K562 (cell line): ENCODE measurements around the gene PLEKHG4B. TPM values are rescaled to one million over a fixed set of nuclear protein-coding genes. Genes with fewer than 3 reads are reported as not detected.

Experiments used
- ATAC-seq: fragments of 200-7000 bp; cut with Tn5 transposase; 3 replicates; pipeline ENCODE4 v1.9.1; 2020; ENCODE audit warnings: moderate library complexity
- BruUV-seq: library from RNA; stranded (reverse); fragments of 400-500 nt; replicated peaks from 2 replicates; lab custom pipeline; 2021; lab: Mats Ljungman, UMichigan
- CTCF ChIA-PET: fragments of 300-600 bp; formaldehyde crosslinking; extraction: SDS; loops from one replicate; lab custom pipeline; 2021; ENCODE audit warnings: low intra/inter-chr PET ratio; lab: Yijun Ruan, JAX
- POLR2A ChIA-PET: fragments of 300-600, 350-650 bp; sonication (Branson Sonifier 250); formaldehyde crosslinking; extraction: SDS; loops from one replicate; lab custom pipeline; 2021; ENCODE audit warnings: antibody characterized with exemption, inconsistent platforms; lab: Yijun Ruan, JAX
- DNase-seq, 4 experiments: peaks; one replicate each; pipeline versions ENCODE4 v3.0.0 to v3.0.0-alpha.2; 2011 to 2018; ENCODE audit warnings: low spot score in 3 of 4, mixed read lengths in 3 of 4; ENCODE audit errors: extremely low read depth in 1 of 4
- FAIRE-seq: peaks from 2 replicates; lab custom pipeline; 2011; peaks lifted over from hg19 to GRCh38; lab: Jason Lieb, UNC
- H2AFZ ChIP-seq: 2 replicates; pipeline ENCODE4 v1.6.0; 2011; ENCODE audit warnings: low read depth, low read length, control low read depth, inconsistent platforms
- H3K27ac ChIP-seq: fragments of 200-600 bp; 3 replicates; pipeline ENCODE4 v1.8.0; 2011; ENCODE audit warnings: low read depth, mild to moderate bottlenecking, control low read depth, inconsistent platforms, low read length, moderate library complexity, mixed read lengths; ENCODE audit errors: extremely low read depth
- H3K27me3 ChIP-seq, 2 experiments: fragments of 300-600 bp in 1 of 2; 2 replicates in 1 of 2; 3 replicates in 1 of 2; pipeline versions ENCODE4 v1.6.0 to v1.8.0; 2011; ENCODE audit warnings: inconsistent platforms in 2 of 2, low read length in 2 of 2, mild to moderate bottlenecking in 1 of 2, mixed read lengths in 1 of 2, moderate library complexity in 1 of 2; ENCODE audit not compliant: control insufficient read depth in 2 of 2, insufficient read depth in 2 of 2
- H3K36me3 ChIP-seq: fragments of 300-600 bp; 3 replicates; pipeline ENCODE4 v1.8.0; 2011; ENCODE audit warnings: mild to moderate bottlenecking, low read length, inconsistent platforms; ENCODE audit not compliant: control insufficient read depth, insufficient read depth
- H3K4me1 ChIP-seq, 2 experiments: fragments of 200-600 bp in 1 of 2; replicated peaks in 1 of 2; 2 replicates in 1 of 2; 3 replicates in 1 of 2; pipeline versions ENCODE4 v1.5.1 to v1.8.0; 2011; ENCODE audit warnings: inconsistent platforms in 2 of 2, low read length in 2 of 2, mild to moderate bottlenecking in 1 of 2, mixed read lengths in 1 of 2, moderate library complexity in 1 of 2; ENCODE audit not compliant: control insufficient read depth in 2 of 2, insufficient read depth in 2 of 2
- H3K4me2 ChIP-seq: 2 replicates; pipeline ENCODE4 v1.6.1; 2011; ENCODE audit warnings: low read length, control low read depth, inconsistent platforms, mixed read lengths; ENCODE audit not compliant: insufficient read depth
- H3K4me3 ChIP-seq: fragments of 200-600 bp; sonication (generic), shearing (Covaris generic); 2 replicates; pipeline ENCODE4 v1.5.1; 2016; ENCODE audit warnings: control low read depth, inconsistent platforms
- H3K79me2 ChIP-seq: fragments of 200-600 bp; 3 replicates; pipeline ENCODE4 v1.8.0; 2011; ENCODE audit warnings: low read length, inconsistent platforms; ENCODE audit not compliant: control insufficient read depth, insufficient read depth
- H3K9ac ChIP-seq, 2 experiments: 2 replicates each; pipeline versions ENCODE4 v1.6.0 to v1.6.1; 2011; ENCODE audit warnings: low read depth in 2 of 2, low read length in 2 of 2, control low read depth in 1 of 2, inconsistent platforms in 1 of 2, mild to moderate bottlenecking in 1 of 2, mixed read lengths in 1 of 2; ENCODE audit not compliant: insufficient read depth in 1 of 2
- H3K9me1 ChIP-seq: one replicate; pipeline ENCODE4 v1.6.0; 2011; ENCODE audit warnings: inconsistent platforms, mild to moderate bottlenecking, low read length, moderate library complexity; ENCODE audit not compliant: control insufficient read depth, insufficient read depth
- H3K9me3 ChIP-seq: replicated peaks from 2 replicates; pipeline ENCODE4 v1.5.1; 2011; ENCODE audit warnings: low read depth, low read length, inconsistent platforms; ENCODE audit not compliant: control insufficient read depth, insufficient read depth
- H4K20me1 ChIP-seq: replicated peaks from 2 replicates; pipeline ENCODE4 v1.6.1; 2011; ENCODE audit warnings: low read length, inconsistent platforms, mixed read lengths; ENCODE audit not compliant: control insufficient read depth, insufficient read depth
- BCOR ChIP-seq: fragments of 450-650 bp; IDR thresholded peaks from 2 replicates; pipeline ENCODE4 v1.6.1; 2016
- CEBPB ChIP-seq: fragments of 450-650 bp; IDR thresholded peaks from 2 replicates; pipeline ENCODE4 v1.6.1; 2016; ENCODE audit warnings: missing genetic modification characterization, missing compliant biosample characterization
- HCFC1 ChIP-seq: IDR thresholded peaks from 2 replicates; pipeline ENCODE4 v1.6.1; 2012; ENCODE audit warnings: low read depth, low read length, improper control_type of control experiment
- ILK ChIP-seq: fragments of 450-650 bp; IDR thresholded peaks from 2 replicates; pipeline ENCODE4 v1.6.1; 2016; ENCODE audit warnings: missing genetic modification characterization, low read depth, mild to moderate bottlenecking, missing compliant biosample characterization, moderate library complexity, borderline replicate concordance
- NBN ChIP-seq: fragments of 450-650 bp; IDR thresholded peaks from 2 replicates; pipeline ENCODE4 v1.6.1; 2016; ENCODE audit warnings: low read depth, mild to moderate bottlenecking
- NR2C1 ChIP-seq, 2 experiments: fragments of 450-650 bp; IDR thresholded peaks; 2 replicates each; pipeline ENCODE4 v1.6.1; 2017; ENCODE audit warnings: mild to moderate bottlenecking in 2 of 2, antibody characterized with exemption in 1 of 2, inconsistent platforms in 1 of 2, missing compliant biosample characterization in 1 of 2, missing genetic modification characterization in 1 of 2
- NUFIP1 ChIP-seq: fragments of 450-650 bp; IDR thresholded peaks from 2 replicates; pipeline ENCODE4 v1.6.1; 2018; ENCODE audit not compliant: partially characterized antibody
- TFAM ChIP-seq: fragments of 250-450 bp; sonication (Bioruptor Pico); conservative IDR thresholded peaks from 2 replicates; pipeline ENCODE4 v1.5.0; 2021; ENCODE audit warnings: mild to moderate bottlenecking, moderate library complexity
- ZNF764 ChIP-seq: fragments of 250-450 bp; sonication (Bioruptor Pico); IDR thresholded peaks from 2 replicates; pipeline ENCODE4 v1.4.0; 2020; ENCODE audit warnings: low read depth, mild to moderate bottlenecking, moderate library complexity
- ZNF778 ChIP-seq: fragments of 450-650 bp; formaldehyde crosslinking; IDR thresholded peaks from 2 replicates; pipeline ENCODE4 v1.4.0; 2020; ENCODE audit warnings: mild to moderate bottlenecking, moderate library complexity
- ZNF830 ChIP-seq: fragments of 250-450 bp; sonication (Bioruptor Pico); IDR thresholded peaks from 2 replicates; pipeline ENCODE4 v1.5.0; 2021; ENCODE audit warnings: mild to moderate bottlenecking
- WGBS: fragments of 100-300 bp; shearing (Covaris generic); methylation state at CpG from one replicate; pipeline ENCODE4 v1.1.6; 2016; ENCODE audit warnings: low coverage, mixed read lengths; ENCODE audit not compliant: insufficient coverage; ENCODE audit errors: missing lambda C conversion rate; 5-methylcytosine and 5-hydroxymethylcytosine counted together
- in situ Hi-C: fragments of 300-500 bp; cut with MboI; formaldehyde crosslinking; loops from 4 replicates; pipeline ENCODE4 v1.15.0; 2018; ENCODE audit warnings: inconsistent platforms, mixed read lengths
- intact Hi-C: fragments of 100-400 bp; cut with micrococcal nuclease; formaldehyde crosslinking; loops from 2 replicates; pipeline ENCODE4 v1.14.2; 2022
- polyA plus RNA-seq, 8 experiments: library from polyadenylated mRNA; depleted of rRNA in 4 of 8; stranded (reverse) in 5 of 8; unstranded in 3 of 8; fragments of >200 nt; fragmentation: Nextera tagmentation in 2 of 8; fragmentation: Illumina TruSeq in 1 of 8; extraction: Ambion mirVana in 2 of 8; extraction: Trizol in 1 of 8; gene quantifications; 2 replicates each; pipeline versions ENCODE4 v1.2.1 to v1.2.3, GENCODE V29; 2011 to 2014; ENCODE audit warnings: inconsistent platforms in 1 of 8, missing spikeins in 1 of 8
- total RNA-seq, 7 experiments: library from RNA; depleted of rRNA in 6 of 7; stranded (reverse); fragments of >200 nt in 6 of 7; fragmentation: Illumina TruSeq in 2 of 7; extraction: Trizol in 2 of 7; gene quantifications; 2 replicates each; pipeline versions ENCODE4 v1.2.1 to v1.2.3, GENCODE V29; 2011 to 2021; ENCODE audit warnings: low replicate concordance in 1 of 7
- TF ChIP-seq, protein P1 (sequence below): sonication (generic); formaldehyde crosslinking; IDR thresholded peaks from 2 replicates; pipeline ENCODE4 v1.8.1; 2022; ENCODE audit warnings: missing genetic modification reagents
- TF ChIP-seq, protein P2 (sequence below): sonication (generic); formaldehyde crosslinking; IDR thresholded peaks from 2 replicates; pipeline ENCODE4 v1.9.0; 2022; ENCODE audit warnings: mild to moderate bottlenecking, missing genetic modification reagents
- TF ChIP-seq, protein P3 (sequence below), 3 experiments: IDR thresholded peaks in 2 of 3; conservative IDR thresholded peaks in 1 of 3; 2 replicates each; pipeline ENCODE4 v1.5.1; 2011 to 2012; ENCODE audit warnings: low read length in 3 of 3, mild to moderate bottlenecking in 3 of 3, control low read depth in 2 of 3, improper control_type of control experiment in 1 of 3, inconsistent platforms in 1 of 3, low read depth in 1 of 3, mixed read lengths in 1 of 3, moderate library complexity in 1 of 3; ENCODE audit not compliant: insufficient read depth in 2 of 3
- TF ChIP-seq, protein P4 (sequence below): fragments of 250-450 bp; sonication (Bioruptor Pico); IDR thresholded peaks from 2 replicates; pipeline ENCODE4 v1.5.0; 2020; ENCODE audit warnings: mild to moderate bottlenecking, borderline replicate concordance
- TF ChIP-seq, protein P5 (sequence below): sonication (generic); formaldehyde crosslinking; IDR thresholded peaks from 2 replicates; pipeline ENCODE4 v1.8.1; 2023; ENCODE audit warnings: mild to moderate bottlenecking, missing genetic modification reagents

PLEKHG4B gene
- total and polyA plus RNA-seq, 9 of the 15 experiments (the other 6 are each of a cell fraction or from before 2014, with no cell fraction given): 0.02 TPM; not detected in 8

DNA sequence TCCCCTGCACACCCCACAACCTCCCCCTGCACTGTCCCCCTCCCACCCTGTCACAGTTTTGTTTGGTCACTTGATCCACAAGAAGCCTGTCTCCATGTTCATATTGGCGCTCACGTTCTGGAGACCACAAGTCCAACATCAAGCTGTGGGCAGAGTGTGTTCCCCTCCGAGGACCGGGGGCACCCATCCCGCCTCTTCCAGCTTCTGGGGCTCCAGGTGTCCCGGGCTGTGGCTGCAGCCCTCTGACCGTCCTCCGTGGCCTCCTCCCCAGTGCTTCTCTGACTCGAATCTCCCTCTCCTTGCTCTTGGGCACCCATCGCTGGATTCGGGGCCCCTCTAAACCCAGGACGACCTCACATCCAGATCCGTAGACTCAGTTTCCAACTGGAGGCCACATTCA is 49.2 kb downstream of the PLEKHG4B start:
- intact Hi-C loops (no loop called here), in situ Hi-C loops (no loop called here)
- Histone ChIP-seq H3K4me1 (peaks cover 0 to 13% of the 10 kb centered on the region in 2 experiments; a peak in 1 of 5 replicates), H3K9ac (no peak overlapping the region), H3K27ac (no peak overlapping the region), H2AFZ (no peak overlapping the region), H4K20me1 (no peaks in the 10 kb centered on the region), H3K4me3 (no peak overlapping the region), H3K79me2 (no peaks in the 10 kb centered on the region), H3K27me3 (peaks cover 23 to 54% of the 10 kb centered on the region in 2 experiments; a peak in 4 of 5 replicates), H3K9me3 (no peaks in the 10 kb centered on the region), H3K9me1 (no peaks in the 10 kb centered on the region), H3K4me2 (no peak overlapping the region), H3K36me3 (no peaks in the 10 kb centered on the region)
- ATAC-seq: no peak
- FAIRE-seq: no peak
- CTCF ChIA-PET: no interaction called here
- POLR2A ChIA-PET: no interaction called here
- 2% methylated on average over 13 of the region's 13 CpGs for WGBS
- DNase-seq: no peak
- TF ChIP-seq, protein P1, sequence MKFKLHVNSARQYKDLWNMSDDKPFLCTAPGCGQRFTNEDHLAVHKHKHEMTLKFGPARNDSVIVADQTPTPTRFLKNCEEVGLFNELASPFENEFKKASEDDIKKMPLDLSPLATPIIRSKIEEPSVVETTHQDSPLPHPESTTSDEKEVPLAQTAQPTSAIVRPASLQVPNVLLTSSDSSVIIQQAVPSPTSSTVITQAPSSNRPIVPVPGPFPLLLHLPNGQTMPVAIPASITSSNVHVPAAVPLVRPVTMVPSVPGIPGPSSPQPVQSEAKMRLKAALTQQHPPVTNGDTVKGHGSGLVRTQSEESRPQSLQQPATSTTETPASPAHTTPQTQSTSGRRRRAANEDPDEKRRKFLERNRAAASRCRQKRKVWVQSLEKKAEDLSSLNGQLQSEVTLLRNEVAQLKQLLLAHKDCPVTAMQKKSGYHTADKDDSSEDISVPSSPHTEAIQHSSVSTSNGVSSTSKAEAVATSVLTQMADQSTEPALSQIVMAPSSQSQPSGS: no peak
- TF ChIP-seq ZNF778 (CRISPR knock-in tag) (no peak), ZNF764 (CRISPR knock-in tag) (no peak), ILK (tag) (no peak), NUFIP1 (no peak), ZNF830 (no peak), NBN (no peak), NR2C1 (IDR thresholded peaks at IDR 0.05) (no peak), NR2C1 (tag; IDR thresholded peaks at IDR 0.05) (no peak), BCOR (no peak), CEBPB (no peak), HCFC1 (no peak), TFAM (CRISPR knock-in tag) (no peak)
- TF ChIP-seq, protein P2, sequence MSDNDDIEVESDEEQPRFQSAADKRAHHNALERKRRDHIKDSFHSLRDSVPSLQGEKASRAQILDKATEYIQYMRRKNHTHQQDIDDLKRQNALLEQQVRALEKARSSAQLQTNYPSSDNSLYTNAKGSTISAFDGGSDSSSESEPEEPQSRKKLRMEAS (CRISPR knock-in tag): no peak
- TF ChIP-seq, protein P3, sequence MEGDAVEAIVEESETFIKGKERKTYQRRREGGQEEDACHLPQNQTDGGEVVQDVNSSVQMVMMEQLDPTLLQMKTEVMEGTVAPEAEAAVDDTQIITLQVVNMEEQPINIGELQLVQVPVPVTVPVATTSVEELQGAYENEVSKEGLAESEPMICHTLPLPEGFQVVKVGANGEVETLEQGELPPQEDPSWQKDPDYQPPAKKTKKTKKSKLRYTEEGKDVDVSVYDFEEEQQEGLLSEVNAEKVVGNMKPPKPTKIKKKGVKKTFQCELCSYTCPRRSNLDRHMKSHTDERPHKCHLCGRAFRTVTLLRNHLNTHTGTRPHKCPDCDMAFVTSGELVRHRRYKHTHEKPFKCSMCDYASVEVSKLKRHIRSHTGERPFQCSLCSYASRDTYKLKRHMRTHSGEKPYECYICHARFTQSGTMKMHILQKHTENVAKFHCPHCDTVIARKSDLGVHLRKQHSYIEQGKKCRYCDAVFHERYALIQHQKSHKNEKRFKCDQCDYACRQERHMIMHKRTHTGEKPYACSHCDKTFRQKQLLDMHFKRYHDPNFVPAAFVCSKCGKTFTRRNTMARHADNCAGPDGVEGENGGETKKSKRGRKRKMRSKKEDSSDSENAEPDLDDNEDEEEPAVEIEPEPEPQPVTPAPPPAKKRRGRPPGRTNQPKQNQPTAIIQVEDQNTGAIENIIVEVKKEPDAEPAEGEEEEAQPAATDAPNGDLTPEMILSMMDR (IDR thresholded peaks at IDR 0.05 in 2 of 3, conservative IDR thresholded peaks at IDR 0.05 in 1 of 3; ENCODE audit: insufficient read depth in 2 of 3, low read depth in 1 of 3, low read length in 3 of 3): no peak
- TF ChIP-seq, protein P4, sequence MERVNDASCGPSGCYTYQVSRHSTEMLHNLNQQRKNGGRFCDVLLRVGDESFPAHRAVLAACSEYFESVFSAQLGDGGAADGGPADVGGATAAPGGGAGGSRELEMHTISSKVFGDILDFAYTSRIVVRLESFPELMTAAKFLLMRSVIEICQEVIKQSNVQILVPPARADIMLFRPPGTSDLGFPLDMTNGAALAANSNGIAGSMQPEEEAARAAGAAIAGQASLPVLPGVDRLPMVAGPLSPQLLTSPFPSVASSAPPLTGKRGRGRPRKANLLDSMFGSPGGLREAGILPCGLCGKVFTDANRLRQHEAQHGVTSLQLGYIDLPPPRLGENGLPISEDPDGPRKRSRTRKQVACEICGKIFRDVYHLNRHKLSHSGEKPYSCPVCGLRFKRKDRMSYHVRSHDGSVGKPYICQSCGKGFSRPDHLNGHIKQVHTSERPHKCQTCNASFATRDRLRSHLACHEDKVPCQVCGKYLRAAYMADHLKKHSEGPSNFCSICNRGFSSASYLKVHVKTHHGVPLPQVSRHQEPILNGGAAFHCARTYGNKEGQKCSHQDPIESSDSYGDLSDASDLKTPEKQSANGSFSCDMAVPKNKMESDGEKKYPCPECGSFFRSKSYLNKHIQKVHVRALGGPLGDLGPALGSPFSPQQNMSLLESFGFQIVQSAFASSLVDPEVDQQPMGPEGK (CRISPR knock-in tag): no peak
- TF ChIP-seq, protein P5, sequence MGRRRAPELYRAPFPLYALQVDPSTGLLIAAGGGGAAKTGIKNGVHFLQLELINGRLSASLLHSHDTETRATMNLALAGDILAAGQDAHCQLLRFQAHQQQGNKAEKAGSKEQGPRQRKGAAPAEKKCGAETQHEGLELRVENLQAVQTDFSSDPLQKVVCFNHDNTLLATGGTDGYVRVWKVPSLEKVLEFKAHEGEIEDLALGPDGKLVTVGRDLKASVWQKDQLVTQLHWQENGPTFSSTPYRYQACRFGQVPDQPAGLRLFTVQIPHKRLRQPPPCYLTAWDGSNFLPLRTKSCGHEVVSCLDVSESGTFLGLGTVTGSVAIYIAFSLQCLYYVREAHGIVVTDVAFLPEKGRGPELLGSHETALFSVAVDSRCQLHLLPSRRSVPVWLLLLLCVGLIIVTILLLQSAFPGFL (CRISPR knock-in tag): no peak
- TF ChIP-seq, all 486 proteins: peak for 0
- BruUV-seq: no TSS peak
